Activated CD4-positive, alpha-beta T cell treated with anti-CD3 and anti-CD28 coated beads, Interleukin-10, Interleukin-2, amounts not matched to agents 100 ng/mL and 50 ng/mL, durations not matched to agents 16 hours and 8 hours (primary cell): Measurements from ENCODE around the gene ANKRD39.
"Not testable (repeated sequence)": the region's sequence is repeated elsewhere in the genome, so short reads cannot be mapped to it uniquely, and the experiment has no call there.

Experiments used
- DNase-seq: peaks from one replicate; pipeline ENCODE4 v3.0.0-alpha.2; 2020

The ANKRD39 gene, protein sequence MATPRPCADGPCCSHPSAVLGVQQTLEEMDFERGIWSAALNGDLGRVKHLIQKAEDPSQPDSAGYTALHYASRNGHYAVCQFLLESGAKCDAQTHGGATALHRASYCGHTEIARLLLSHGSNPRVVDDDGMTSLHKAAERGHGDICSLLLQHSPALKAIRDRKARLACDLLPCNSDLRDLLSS

DNA sequence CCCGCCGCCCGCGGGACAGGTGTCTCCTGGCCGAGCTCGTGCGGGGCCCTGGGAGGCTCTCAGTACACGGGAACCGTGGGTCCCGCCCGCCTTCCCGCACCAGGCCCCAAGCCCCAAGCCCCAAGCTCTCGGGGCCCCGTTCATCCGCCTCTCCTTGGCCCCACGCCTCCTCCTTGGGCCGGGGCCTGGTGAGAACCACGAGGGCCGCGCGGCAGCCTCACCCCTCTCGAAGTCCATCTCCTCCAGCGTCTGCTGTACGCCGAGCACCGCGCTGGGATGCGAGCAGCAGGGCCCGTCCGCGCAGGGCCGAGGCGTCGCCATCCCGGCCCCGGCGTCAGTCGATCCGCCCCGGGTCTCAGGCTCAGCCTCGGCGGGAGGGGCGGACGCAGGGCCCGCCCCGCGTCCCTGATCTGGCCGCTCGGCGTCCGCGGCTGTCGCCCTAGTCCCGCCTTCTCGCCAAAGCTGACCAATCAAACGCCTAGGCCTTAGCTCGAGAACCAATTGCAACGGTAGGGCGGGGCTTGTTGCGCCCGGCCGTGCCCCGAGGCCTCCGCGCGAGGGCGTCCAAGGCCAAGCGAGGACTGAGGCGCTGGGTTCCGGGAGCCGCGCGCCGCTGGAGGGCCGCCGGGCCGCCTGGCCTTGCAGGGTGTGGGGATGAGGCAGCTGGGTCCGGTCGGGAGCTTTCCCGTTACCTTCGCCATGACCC, at the start of gene ANKRD39:
Gene ANKRD39, minus strand, starts transcription at position 350 of the 706 bp plus-strand sequence. Its CDS starts 29 bp downstream, at position 321.
- DNase-seq: peak; percentile 99

DNA sequence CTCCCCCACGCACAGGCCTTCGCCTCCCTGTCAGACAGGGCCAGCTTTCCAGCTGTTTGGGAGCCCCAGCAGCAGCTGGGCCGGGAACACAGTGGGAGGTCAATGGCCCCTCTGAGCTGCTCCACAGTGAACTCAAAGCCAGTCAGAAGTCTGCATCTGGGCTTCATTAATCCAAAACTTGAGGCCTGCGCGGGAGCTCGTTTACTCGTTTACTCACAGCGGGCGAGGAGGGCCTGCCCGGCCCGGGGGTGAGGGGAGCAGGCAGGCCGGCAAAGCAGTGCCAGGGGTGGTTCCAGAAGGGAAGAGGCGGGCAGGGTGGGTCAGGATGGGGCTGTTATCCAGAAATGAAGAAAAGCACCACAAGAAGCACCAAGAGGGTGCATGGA, 48.9 kb upstream of the ANKRD39 start:
- DNase-seq: no peak

DNA sequence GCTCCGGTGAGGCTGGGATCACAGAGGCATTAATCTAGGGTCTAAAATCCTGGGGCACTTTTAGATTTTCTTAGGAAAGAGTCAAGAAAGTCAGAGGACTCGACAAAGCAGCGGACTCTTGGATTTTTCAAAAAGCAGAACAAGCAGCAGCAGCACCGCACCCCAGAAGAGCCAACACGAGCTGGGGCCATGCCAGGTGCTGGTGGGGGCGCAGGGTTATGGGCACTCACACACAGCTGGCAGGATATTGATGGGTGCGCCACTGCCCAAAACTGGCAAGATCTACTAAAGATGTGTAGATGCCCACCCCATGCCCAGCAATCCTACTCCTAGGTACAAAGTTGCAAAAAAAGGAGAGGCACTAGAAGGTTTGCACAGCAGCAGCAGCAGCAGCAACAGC, 46.0 kb upstream of the ANKRD39 start:
- no peak for DNase-seq

DNA sequence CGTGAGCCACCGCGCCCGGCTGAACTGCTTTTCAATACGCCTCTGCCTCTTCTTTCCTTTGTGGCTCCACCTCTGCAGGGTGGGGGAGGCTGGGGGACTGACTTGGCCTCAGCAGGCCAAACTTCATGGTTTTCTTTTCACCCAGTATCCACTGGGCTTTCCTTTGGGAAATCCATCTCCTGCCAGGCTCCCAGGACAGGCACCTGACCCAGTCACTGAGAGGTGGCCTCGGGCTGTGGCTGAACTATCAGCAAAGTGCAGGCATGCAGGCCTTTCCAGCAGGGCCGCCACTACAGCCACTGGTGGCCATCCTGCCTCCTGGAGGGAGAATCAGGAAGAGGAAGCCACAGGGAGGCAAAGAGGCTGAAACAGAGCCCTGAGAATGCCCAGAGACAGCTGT, 45.5 kb upstream of the ANKRD39 start:
- no peak for DNase-seq

DNA sequence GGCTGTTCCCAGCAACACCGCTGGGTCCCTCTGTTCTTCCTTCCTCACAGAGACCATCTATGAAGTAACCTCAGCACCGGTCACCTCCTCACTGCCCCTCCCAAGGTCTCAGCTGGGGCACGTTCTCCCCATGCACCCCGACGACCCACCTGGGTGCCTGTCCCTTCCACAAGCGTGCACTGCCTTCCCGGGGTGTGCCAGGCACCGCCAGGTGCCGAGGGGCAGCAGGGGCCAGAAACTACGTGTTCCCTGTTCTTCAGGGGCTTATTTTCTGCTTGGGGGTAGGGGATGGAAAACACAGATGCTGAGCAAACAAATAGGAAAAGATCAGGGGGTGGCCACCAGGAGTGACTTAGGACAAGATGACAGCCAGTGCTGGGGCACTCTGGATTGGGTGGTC, 42.4 kb upstream of the ANKRD39 start:
- no peak for DNase-seq

DNA sequence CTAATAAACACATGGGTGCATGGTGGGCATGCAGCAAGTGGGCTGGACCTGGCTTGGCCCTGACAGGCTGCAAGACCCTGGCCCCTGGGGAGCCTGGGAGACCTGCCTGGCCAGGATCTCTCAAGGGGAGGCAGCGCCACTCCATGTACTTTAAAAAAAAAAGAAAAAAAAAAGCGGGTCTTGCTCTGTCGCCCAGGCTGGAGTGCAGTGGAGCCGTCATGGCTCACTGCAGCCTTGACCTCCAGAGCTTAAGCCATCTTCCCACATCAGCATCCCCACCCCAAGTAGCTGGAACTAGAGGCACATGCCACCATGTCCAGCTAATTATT, 41.6 kb upstream of the ANKRD39 start:
- no peak for DNase-seq

DNA sequence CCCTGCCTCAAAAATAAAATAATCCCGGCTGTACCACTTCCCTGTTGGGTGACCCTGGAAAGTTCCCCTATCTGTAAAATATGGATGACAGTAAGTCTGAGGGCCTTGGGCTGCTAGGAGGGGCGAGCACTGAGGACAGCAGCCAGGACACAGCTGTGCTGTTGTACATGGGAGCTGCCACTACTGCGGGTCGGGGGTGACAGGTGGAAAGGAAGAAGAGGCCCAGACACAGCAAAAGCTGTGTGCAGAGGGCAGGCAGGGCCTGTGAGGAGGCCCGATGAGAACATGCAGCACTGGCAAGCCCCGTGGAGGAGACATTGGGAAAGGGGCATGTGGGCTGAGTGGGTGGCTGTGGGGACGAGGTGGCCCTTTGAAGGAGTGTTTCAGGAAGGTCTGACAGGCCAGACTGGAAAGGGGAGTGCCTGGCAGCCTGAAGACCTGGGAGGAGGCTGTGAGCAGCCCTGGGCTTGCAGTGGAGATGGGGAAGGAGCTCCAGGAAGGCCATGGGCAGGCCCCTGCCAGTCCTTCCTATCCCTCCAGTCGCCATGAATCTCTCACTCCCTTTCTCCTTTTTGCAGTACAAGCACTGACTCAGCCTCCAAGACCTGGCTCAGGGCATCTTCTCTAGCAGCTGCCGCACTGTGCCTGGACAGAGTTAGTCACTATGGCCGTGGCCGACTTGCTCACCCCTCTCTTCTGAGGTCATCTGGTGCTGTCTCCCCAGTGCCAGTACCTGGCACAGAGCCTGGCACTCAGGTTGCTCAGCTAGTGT, 41.0 kb upstream of the ANKRD39 start:
- no peak for DNase-seq

DNA sequence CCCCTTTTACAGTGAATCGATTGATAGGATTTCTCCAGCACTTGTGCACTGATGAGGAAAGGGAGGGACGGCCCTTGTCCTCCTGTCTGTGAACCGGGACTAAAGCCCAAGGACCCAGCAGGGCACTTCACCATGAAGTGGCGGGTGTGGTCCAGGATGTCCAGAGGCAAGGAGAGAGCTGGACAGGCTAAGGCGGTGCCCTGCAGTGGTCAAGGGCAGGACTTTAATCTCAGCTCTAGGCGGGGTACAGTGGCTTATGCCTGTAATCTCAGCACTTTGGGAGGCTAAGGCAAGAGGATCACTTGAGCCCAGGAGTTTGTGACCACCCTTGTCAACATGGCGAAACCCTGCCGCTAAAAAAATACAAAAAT, 40.3 kb upstream of the ANKRD39 start:
- DNase-seq: no peak

DNA sequence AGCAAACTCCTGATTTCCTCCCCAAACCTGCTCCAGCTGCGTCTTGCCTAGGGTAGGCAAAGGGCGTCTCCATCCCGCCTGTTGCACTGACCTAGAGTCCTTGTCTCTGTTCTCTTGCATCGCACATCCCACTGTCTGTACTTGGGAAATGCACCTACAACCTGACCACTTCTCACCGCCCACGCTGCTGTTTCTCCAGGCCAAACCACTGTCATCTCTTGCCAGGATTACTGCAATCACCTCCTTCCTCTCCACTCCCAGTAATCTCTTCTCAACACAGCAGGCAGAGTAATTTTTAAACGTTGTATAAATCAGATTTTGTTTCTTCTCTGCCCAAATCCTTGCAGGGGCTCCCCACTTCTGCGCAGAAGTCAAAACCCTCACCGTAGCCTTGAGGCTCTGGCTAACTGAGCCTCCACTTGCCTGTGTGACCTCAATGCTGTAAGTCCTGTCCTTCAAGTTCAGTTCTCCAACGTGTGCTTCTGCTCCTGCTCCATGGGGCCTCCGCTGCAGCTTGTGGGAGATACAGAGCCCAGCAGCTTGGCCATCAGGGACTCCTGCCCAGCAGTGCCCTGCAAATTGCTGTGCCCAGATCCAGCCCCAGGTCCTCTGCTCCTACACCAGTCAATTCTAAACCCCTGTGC, 39.8 kb upstream of the ANKRD39 start:
- DNase-seq: no peak

DNA sequence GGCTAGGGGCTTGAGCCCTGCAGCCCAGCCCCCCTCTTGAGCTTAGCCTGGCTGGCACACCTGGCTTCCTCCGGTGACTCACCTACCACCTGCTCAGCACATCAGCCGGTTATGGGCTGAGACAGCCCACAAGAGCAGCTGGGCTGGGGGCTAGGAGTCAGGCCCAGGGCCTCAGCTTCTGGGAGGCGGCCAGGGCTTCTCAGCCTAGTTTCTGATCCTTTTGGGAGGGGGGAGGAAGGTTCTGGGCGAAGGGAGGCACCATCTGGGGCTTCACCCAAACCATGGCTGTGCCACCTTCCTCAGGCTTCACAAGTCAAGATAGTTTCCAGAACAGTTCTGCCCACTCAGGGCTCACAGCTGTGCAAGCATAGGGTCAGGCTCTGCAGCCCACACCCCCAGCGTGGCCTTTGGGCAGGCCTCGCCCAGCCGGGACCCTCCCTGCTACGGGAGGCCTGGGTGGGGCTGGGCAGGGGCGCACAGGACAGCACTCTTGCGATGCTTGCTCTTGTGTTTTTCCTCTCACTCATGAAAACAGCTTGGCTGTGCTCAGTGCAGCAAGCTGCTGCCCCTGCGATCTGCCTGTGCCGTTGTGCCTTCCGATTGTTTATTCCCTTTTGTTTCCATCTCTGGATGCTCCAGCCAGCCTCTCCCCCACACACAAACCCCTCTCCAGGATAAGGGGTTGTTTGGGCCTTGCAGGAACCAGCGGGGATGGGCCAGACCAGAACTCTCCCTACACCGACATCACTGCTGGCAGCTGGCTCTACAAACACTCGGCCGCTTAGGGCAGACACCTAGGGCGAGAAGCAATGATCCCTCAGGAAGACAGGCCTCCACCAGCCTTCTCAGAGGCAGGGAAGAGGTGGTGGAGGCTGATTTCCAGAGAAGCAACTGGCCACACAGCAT, 38.2 kb upstream of the ANKRD39 start:
- DNase-seq: no peak

DNA sequence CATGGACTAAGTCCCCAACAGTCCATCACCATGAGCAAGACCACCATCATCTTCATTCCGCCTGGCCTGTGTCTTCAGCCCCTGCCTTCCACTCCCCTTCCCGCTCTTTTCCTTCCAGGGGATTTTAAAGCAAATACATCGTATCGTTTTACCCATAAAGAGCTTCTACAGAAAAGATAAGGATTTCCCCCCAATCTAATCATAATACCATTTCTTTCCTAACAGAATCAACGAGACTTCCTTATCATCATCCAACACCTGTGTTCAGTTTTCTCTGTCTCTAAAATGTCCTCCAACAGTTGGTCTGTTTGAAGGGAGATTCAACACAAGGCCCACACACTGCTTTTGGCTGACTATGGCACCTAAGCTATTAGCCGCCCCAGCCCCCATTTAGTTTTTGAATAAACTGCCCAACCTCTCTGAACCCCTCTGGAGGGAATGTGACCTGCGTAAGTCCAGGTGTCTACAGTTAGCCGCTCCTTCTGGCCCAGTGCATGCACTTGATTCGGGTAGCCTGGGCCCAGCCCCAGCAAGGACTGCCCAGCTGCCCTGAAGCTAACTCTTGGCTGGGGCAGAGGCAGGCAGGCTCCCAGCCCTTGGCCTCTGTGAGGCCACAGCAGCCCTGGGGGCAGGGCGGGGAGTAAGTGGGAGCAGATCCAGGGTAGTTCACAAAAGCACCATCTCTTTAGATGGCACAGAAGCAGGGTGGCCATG, 37.4 kb upstream of the ANKRD39 start:
- DNase-seq: no peak

DNA sequence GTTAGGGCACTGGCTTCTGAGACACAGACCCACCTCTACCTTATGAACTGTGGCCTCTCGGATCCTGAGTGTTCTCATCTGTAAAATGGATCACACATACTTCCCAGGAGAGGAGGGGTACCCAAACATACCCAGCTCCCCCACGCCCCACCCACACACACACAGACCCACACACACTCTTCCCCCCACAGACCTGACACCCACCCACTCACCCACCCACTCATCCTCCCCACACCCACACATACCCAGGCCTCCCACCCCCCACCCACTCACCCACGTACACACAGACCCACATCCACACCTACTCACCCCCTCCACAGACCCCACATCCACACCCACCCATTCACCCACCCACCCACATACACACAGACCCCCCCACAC, 36.3 kb upstream of the ANKRD39 start:
- no peak for DNase-seq

DNA sequence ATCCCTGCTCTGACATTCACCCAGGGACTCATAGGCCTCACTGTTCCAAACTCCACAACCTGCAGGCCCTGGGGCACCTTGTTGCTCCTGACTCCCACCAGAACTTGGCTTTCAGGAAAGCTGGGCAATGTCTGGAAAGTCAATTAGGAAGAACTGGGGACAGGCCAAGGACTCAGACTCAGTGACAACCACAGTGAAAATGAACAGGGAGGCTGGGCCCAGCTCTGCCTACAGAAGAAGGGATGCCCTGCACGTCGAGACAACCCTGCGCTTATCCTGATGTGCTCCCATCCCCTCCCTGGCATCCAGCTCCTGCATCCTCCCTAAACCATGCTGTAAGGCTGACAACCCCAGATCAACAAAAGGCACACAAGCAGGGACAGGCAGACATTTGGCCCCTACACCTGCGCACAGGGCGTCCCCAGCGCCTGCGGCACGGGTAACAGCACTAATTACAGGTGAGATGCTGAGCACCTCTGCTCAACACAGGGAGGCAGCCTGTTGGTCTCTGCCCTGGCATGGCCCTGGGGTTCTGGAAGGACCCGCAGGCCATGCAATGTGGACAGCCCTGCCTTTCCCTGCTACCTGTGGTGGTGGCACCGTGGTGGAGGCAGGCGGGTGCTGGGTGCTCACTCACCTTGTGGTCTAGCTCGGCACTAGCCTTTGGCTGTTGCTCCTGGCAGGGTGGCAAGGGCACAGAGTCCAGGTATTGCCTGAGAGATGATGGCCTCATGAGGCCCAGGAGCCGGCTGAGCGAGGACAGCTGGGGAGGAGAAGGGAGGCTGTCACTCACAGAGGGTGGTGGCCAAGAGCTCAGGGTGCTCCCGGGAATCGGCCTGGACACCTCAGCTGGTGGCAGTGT, 35.7 kb upstream of the ANKRD39 start:
- DNase-seq: no peak

DNA sequence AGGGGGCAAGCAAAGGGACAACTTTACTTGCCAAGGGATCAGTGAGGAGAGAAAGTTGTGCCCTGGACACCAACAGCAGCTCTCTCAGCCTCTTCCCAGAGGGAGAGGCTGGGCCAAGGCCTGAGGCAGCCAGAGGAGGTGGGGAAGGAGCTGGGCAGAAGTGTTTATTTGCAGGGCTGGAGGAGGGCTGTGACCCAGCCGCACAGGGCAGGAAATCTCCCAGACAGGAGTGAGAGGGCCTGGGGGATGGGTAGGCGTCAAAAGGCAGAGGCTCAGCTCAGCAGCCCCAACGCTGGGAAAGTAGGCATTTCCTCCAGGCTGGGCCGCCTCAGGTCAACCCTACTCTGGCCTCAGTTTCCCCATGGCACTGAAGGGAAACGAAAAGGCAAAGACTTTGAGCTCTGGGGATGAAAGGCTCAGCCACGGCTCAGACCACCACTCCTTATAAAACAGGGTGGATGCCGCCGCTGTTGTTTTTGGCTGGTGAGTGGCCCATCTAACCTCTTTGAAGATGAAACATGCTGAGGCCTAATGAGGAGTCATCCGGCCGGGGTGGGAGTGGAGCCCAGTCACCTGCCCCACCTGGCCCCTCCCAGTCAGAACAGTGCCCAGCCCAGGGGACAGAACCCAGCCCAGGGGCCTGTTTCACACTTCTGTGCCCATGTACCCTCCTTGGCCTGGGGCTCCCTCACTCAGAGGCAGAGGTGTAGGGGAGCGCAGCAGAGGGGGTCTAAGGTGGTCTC, 33.9 kb upstream of the ANKRD39 start:
- no peak for DNase-seq

DNA sequence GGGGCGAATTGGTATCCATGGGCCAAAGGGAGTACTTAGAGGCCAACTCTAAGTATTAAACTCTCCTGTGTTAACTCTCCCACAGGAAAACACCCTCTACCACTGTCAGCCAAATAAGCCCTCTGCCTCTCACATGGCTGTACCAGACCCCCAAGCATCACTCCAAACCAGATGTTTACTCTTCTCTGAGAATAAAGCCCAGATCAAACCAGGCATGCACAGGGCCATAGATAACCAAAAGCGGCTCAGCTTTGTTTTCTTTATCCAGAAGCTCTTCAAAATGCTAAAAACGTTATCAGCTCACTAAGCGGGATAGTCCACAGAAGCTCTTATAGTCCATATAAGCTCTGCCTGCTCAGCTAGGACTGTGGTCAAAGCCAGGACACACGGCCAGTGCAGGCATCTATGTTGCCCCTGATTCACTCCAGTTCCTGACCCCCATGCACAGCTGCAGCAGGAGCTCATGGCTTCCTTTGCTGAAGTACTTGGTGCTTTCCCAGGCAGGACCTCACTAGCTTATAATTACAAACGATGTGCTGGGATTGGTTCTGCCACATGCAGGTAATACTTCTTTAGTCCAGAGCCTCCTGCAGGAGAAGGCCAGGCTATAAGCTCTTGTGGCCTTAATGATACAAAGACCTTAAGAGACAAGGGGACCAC, 33.0 kb upstream of the ANKRD39 start:
- no peak for DNase-seq

DNA sequence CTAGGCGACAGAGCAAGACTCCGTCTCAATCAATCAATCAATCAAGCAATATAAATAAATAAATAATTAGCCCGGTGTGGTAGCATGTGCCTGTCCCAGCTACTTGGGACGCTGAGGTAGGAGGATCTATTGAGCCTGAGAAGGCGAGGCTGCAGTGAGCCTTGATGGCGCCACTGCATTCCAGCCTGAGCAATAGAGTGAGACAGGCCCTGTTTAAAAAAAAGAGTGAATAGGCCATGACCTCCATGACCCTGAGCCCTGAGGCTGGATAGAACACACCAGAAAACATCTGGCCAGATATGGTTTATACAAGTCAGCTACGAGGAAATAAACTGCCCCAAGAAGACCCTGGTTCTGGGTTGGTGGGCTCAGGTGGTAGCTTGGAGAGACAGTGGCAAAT, 32.4 kb upstream of the ANKRD39 start:
- DNase-seq: no peak

DNA sequence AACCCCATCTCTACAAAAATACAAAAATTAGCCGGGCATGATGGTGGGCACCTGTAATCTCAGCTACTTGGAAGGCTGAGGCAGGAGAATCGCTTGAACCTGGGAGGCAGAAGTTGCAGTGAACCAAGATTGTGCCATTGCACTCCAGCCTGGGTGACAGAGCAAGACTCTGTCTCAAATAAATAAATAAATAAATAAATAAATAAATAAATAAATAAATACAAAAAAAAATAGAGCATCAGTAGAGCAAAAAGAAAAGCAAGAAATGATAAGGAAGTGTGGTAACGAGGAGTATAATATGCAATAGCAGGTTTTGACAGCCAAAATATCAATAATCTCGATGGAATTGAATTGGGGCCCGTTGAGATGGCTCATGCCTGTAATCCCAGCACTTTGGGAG, 31.7 kb upstream of the ANKRD39 start:
- DNase-seq: not testable (repeated sequence)

DNA sequence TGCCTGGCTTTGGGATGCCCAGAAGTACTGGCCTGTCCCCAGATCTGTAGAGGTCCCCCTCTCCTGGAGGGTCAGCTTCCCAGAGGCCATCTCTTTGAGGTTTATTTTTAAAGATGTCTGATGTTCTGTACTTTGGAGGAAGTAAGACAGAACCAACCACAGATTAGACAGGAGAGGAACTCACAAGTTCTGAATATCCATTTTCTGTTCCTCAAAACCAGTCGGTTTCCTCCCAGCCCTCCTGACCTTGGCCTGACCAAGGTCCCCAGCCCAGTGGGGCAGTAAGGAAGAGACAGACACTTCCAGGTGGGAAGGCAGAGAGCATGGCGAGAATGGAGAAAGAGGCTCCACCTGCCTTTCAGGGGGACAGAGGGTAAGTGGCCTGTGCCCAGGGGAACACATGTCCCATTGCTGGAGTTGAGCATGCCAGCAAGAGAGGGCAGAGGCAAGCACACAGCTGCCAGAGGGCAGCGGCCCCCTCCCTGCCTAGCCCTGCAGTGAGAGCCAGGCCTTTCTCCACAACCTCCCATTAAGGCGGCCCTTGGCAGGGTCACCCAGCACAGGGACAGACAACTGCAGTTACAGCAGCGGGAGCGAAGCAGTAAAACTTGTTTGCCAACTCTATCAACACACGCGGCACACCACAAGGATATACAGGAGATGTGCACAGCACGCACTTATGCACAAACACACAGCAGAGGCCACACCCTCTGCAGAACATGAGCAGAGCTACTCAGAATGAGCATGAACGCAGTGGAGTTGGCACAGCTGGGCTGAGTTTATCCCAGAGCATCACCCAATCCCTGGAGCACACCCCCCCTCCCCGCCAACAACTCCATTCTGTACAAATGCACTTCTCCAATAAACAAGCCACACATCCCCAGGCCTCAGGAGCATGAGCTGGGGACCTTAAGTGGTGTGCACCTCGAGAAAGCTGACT, 30.5 kb upstream of the ANKRD39 start:
- DNase-seq: no peak
